ENCODE measurements around the gene FAM185A. TPM values are rescaled to one million over a fixed set of nuclear protein-coding genes. Genes with fewer than 3 reads are reported as not detected.
"Not testable (repeated sequence)": the region's sequence is repeated elsewhere in the genome, so short reads cannot be mapped to it uniquely, and the experiment has no call there.

The FAM185A gene
- polyA plus RNA-seq, 3 donors = 2.5 to 6.8 (median 4.8) TPM

DNA sequence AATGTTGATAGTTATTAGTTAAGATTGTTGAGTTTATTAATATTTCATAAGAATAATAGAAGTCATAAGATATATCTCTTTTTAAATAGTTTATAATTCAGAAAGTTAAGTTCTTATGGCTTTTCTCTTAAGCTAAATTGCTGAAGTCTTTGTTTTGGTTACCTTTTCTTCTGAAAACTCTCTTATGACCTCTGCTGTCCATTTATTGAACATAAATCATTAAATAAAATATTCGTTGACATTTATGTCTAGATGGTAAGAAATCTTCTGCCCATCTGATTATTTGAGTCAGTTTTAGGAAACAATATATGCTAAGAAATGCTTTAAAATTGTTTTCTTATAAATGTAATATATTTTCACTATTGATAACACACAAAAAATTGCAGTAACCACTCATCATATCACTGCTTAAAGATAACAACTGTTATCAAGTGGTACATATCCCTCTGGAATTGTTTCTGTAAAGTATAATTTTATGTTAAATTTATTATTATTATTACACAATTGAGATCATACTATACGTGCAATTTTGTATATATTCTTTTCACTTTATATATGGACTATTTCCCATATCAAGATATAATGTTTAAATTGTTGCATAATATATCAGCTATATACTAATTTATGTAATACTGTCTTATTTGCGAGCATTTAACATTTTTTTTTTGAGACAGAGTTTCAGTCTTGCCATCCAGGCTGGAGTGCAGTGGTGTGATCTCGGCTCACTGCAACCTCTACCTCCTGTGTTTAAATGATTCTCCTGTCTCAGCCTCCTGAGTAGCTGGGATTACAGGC lies 3.1 kb upstream of the FAM185A start:
- H3K27ac ChIP-seq (ENCODE audit: low read depth in 1 of 2, low read length in 2 of 2); intact Hi-C loops (cut with micrococcal nuclease); H3K4me3 ChIP-seq (replicated peaks in 1 of 3; ENCODE audit: low read depth in 2 of 3, low read length in 3 of 3); H3K79me2 ChIP-seq (ENCODE audit: insufficient read depth, low read length); H3K4me3 Mint-ChIP-seq; H3K27ac Mint-ChIP-seq; H3K9me3 Mint-ChIP-seq; H3K9me3 ChIP-seq (replicated peaks in 1 of 2; ENCODE audit: control insufficient read depth in 1 of 2, insufficient read depth in 1 of 2, low read length in 2 of 2); H3K27me3 Mint-ChIP-seq (ENCODE audit: low read depth in 3 of 3); H4K20me1 ChIP-seq (ENCODE audit: insufficient read depth, low read length); H3K27me3 ChIP-seq (ENCODE audit: control insufficient read depth in 2 of 2, insufficient read depth in 2 of 2, low read length in 2 of 2); H2AFZ ChIP-seq (ENCODE audit: insufficient read depth, low read depth, low read length, poor library complexity, severe bottlenecking); H3K36me3 ChIP-seq (replicated peaks in 1 of 2; ENCODE audit: control insufficient read depth in 1 of 2, insufficient read depth in 2 of 2, low read length in 2 of 2); H3K9ac ChIP-seq (ENCODE audit: insufficient read depth, low read length, poor library complexity, severe bottlenecking); H3K36me3 Mint-ChIP-seq; H3K4me2 ChIP-seq (replicated peaks; ENCODE audit: extremely low read depth, low read length, poor library complexity, severe bottlenecking): not testable (repeated sequence)
- 100% methylated on average over 1 of the region's 4 CpGs for WGBS (ENCODE audit: insufficient coverage)
- TF ChIP-seq, protein P1, sequence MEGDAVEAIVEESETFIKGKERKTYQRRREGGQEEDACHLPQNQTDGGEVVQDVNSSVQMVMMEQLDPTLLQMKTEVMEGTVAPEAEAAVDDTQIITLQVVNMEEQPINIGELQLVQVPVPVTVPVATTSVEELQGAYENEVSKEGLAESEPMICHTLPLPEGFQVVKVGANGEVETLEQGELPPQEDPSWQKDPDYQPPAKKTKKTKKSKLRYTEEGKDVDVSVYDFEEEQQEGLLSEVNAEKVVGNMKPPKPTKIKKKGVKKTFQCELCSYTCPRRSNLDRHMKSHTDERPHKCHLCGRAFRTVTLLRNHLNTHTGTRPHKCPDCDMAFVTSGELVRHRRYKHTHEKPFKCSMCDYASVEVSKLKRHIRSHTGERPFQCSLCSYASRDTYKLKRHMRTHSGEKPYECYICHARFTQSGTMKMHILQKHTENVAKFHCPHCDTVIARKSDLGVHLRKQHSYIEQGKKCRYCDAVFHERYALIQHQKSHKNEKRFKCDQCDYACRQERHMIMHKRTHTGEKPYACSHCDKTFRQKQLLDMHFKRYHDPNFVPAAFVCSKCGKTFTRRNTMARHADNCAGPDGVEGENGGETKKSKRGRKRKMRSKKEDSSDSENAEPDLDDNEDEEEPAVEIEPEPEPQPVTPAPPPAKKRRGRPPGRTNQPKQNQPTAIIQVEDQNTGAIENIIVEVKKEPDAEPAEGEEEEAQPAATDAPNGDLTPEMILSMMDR (IDR thresholded peaks at IDR 0.05) = peak; percentile 40
- peak in 1 of 3 donors; percentile 29 for DNase-seq
- peaks cover 12 to 14% of the 10 kb centered on the region in 2 donors for H3K4me1 ChIP-seq (ENCODE audit: control insufficient read depth in 1 of 2, insufficient read depth in 2 of 2, low read length in 2 of 2)
- peaks cover 25% of the 10 kb centered on the region for H3K4me1 Mint-ChIP-seq

DNA sequence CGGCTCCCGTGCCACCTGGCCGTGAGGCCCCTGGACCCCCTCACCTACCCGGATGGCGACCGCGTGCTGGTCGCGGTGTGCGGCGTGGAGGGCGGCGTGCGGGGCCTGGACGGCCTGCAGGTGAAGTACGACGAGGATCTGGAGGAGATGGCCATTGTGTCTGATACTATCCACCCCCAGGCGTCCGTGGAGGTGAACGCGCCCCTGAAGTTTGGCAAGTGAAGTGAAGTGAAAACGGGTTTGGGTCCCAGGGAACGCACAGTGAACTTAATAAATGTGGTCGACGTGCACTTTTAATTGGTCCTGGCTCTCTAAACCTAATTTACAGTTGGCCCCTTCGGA lies 617 bp downstream of the FAM185A start:
- peak overlapping the region; percentile 56 for H3K9ac ChIP-seq (ENCODE audit: insufficient read depth, low read length, poor library complexity, severe bottlenecking)
- peak overlapping the region; percentile 90 for H2AFZ ChIP-seq (ENCODE audit: insufficient read depth, low read depth, low read length, poor library complexity, severe bottlenecking)
- H3K9me3 ChIP-seq (replicated peaks in 1 of 2; ENCODE audit: control insufficient read depth in 1 of 2, insufficient read depth in 1 of 2, low read length in 2 of 2); H3K9me3 Mint-ChIP-seq; H4K20me1 ChIP-seq (ENCODE audit: insufficient read depth, low read length); H3K27me3 Mint-ChIP-seq (ENCODE audit: low read depth in 3 of 3); H3K79me2 ChIP-seq (ENCODE audit: insufficient read depth, low read length); H3K27me3 ChIP-seq (ENCODE audit: control insufficient read depth in 2 of 2, insufficient read depth in 2 of 2, low read length in 2 of 2); intact Hi-C loops (cut with micrococcal nuclease); H3K36me3 ChIP-seq (replicated peaks in 1 of 2; ENCODE audit: control insufficient read depth in 1 of 2, insufficient read depth in 2 of 2, low read length in 2 of 2); H3K27ac Mint-ChIP-seq; DNase-seq; H3K36me3 Mint-ChIP-seq: not testable (repeated sequence)
- peak overlapping the region; percentile 54 to 85 (median 57) for H3K4me3 ChIP-seq (replicated peaks in 1 of 3; ENCODE audit: low read depth in 2 of 3, low read length in 3 of 3)
- peaks cover 12 to 14% of the 10 kb centered on the region in 2 donors for H3K4me1 ChIP-seq (ENCODE audit: control insufficient read depth in 1 of 2, insufficient read depth in 2 of 2, low read length in 2 of 2)
- Mint-ChIP-seq H3K4me3 (peak overlapping the region; percentile 59 to 67), H3K4me1 (peaks cover 14% of the 10 kb centered on the region)
- H3K27ac ChIP-seq (ENCODE audit: low read depth in 1 of 2, low read length in 2 of 2) = peak overlapping the region in 1 of 2 donors; percentile 65
- no CpG with 5 or more reads among the region's 26 CpGs for WGBS (ENCODE audit: insufficient coverage)
- H3K4me2 ChIP-seq (replicated peaks; ENCODE audit: extremely low read depth, low read length, poor library complexity, severe bottlenecking) = peak overlapping the region; percentile 61

Measured in CD14-positive monocyte (primary cell).